HG03520 (cell line): ENCODE results near the gene TECPR1.

Experiments used
- ATAC-seq: cut with Tn5 transposase; IDR thresholded peaks from one replicate; pipeline ENCODE4 v1.9.1; 2021; ENCODE audit warnings: mild to moderate bottlenecking, moderate library complexity; ENCODE audit not compliant: unreplicated experiment

Gene TECPR1

GRCh38 chr7:98230746-98231471 is 21.1 kb downstream of the TECPR1 start:
- ATAC-seq, result no peak

DNA sequence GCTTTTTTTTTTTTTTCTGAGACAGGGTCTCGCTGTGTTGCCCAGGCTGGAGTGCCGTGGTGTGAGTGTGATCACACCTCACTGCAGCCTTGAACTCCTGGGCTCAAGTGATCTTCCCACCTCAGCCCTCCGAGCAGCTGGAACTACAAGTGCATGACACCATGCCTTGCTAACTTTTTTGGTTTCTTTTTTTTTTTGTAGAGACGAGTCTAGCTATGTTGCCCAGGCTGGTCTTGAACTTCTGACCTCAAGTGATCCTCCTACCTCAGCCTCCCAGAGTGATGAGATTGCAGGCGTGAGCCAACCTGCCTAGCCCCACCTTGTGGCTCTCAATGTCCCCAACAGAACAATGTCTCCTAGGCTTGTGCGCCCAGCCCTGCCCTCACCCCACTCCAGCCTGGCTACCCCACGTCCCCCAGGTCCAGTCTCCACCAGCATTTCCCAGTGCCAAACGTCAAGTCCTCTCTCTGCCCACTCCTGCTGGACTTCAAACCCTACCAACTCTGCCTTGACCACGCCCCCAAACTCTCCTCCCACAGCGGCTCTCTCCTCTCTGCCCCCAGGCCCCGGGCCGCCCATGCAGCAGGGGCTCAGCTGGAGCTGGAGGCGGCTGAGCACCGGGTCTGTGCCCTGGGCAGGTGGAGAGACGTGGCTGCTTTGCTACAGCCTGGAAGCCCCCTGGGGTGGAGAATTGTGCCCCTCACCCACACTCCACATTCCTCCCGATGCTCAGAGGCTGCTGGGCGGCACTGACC is 21.9 kb downstream of the TECPR1 start:
- no peak for ATAC-seq

- ATAC-seq, result no peak
These were observed 22.6 kb downstream of the TECPR1 start for GRCh38 chr7:98229441-98229840.

GRCh38 chr7:98228801-98229200 is 23.2 kb downstream of the TECPR1 start:
- ATAC-seq, result no peak

DNA sequence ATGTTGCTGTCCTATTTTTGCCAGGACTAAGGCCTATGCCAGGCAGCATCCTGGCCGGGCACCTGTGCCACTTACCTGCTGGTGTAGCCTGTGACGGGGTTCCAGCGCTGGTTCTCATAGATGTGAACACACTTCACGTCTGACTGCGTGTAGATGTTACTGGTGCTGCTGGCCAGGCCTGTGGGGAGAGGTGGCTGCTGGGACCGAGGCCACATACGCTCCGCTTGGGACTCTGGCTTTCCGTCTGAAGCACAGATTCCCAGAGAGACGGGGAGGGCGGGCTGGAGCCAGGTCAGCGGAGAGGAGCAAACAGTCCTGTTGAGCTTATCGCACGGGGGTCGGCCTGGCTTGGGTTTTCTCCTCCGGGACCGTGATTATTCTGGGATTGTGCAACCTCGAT is 24.1 kb downstream of the TECPR1 start:
- ATAC-seq, result no peak

DNA sequence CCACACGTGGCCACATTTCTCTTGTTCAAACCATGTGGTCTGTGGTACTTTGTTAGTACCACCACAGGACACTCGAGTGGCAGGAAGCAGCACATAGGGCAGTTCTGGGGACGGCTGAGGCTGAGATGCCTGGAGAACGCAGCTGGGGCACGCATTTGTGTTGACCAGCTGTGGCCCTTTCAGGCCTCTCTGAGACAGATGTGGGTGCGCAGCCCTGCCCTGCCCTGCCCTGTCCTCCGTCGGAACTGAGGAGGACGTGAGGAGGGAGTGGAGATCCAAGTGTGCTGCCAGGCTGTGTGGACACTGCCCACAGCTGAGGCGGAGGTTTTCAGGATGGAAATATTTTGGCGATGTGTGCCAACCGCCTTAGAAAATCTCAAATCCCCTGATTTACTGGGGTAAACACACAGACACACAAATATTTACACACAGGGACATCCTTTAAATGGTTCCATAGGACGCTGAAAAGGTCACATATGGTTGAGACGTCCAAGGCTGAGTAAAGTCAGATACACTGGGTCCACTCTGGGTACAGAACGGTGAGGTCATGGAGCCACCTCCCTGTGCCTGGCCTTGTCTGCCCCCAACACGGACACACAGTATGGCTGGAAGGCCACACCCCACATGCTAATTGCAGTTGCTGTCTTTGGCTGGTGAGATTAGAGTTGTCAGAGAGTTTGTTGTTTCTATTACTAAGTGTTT is 26.0 kb downstream of the TECPR1 start:
- ATAC-seq, result no peak

- ATAC-seq, result no peak
These were observed 27.3 kb downstream of the TECPR1 start for GRCh38 chr7:98224701-98225181.

- ATAC-seq, result no peak
These were observed 27.9 kb downstream of the TECPR1 start for GRCh38 chr7:98223898-98224700.

- ATAC-seq, result no peak
These were observed 28.6 kb downstream of the TECPR1 start for GRCh38 chr7:98223351-98223897.

DNA sequence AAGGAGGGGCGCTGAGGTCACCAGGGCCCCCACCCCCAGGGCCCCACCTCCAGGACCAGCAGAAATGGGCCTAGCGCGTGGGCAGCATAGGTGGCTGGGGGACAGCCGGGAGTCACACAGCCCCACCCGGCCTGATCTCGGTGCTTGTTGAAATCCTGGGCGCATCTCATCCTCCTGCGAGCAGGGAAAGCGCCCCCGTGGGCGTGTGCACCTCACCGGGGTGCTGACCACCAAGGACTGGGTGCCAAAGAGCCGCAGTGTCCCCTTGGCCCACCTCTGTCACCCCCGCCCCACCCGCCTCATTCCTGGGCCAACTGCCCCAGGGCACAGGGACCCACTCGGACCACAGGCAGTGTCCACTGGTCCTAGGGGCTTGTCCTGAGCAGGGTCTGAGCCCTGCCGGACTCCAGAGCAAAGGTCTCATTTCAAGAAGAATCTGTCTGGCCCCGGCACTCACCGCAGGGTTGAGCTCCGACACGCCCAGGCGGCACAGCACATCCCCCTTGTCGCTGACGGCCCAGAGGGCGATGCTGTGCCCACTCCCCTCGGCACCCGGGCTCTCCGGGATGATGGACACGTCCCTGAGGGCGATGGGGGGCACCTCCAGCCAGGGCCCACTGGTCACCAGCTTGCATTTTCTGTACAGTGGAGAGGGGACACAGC is 29.4 kb downstream of the TECPR1 start:
- no peak for ATAC-seq

DNA sequence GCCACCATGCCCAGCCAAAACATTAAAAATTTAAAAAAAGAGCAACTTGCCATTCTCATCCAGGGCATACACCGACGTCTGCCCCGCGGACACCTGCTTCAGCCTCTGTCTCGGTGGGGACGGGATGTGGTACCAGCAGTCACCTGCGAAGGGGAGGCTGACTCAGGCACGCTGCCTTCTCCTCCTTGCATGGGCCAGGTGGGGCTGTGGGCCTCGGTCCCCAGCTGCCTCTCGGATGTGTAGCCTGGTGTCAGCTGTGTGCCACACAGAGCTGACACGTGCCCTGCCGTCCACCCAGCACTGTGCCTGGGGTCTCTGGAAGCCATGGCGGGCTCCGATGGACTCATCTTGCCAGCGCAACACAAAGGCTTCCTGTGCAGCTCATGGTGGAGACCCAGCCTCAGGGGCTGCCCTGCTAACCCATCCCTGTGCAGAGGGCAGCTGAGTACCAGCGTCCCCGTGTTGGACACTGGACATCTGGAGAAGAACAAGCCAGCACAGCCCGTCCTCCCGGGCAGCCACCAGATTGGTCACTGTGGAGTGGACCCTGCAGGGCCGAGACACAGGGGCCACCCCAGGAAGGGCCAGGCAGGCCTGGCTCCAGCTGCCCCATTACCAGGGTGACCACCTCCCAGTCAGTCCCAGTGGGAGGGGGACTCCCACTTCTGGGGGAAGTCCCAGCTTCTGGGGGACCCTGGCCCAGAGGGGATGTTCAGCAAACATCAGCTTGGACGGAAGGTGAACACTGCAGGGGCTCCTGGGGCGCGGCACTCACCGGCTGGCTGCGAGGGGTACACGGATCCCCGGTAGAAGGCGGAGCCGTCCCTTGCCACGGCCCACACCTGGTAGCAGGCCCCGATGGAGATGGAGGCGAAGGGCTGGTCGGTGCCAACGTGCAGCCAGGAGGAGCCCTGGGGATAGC is 30.2 kb downstream of the TECPR1 start:
- no peak for ATAC-seq

GRCh38 chr7:98219382-98219781 is 32.6 kb downstream of the TECPR1 start:
- peak; percentile 39 for ATAC-seq

DNA sequence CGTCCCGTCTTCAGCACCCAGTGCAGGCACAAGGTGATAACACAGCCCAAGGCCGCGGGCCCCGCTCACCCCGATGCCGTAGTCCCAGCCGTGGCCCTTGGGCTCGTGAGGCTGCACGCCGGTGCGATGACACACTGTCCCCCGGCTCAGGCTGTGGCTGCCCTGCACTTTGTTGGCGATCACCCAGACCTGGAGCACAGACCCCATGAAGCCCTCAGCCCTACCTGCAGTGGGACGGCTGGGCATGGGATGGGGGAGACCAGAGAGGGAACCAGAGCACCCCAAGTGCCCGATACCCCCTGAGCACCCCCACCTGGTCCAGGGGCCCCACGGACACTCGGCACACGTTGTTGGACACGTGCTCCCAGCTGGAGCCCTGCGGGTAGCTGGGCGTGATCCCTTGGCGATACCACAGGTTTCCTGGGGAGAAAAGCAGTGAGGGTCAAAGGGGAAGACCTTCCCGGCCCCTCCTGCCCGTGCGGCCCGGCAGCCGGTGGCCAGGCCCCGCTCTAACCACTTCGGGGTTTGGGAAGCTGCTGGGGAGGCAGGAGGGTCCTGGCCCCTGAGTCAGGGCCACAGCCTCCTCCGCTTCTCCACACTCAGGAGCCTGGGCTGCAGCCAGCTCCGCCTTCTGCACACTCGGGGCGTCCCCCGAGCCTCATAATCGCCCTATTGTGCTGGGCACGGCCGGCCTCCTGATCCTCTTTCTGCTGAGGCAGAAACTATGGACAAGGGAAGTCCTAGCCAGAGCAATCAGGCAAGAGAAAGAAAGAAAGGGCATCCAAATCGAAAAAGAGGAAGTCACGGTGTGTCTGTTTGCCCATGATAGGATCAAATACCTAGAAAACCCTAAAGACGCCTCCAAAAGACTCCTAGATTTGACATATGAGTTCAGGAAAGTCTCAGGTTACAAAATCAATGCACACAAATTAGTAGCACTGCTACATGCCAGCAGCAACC is 34.1 kb downstream of the TECPR1 start:
- ATAC-seq, result no peak

DNA sequence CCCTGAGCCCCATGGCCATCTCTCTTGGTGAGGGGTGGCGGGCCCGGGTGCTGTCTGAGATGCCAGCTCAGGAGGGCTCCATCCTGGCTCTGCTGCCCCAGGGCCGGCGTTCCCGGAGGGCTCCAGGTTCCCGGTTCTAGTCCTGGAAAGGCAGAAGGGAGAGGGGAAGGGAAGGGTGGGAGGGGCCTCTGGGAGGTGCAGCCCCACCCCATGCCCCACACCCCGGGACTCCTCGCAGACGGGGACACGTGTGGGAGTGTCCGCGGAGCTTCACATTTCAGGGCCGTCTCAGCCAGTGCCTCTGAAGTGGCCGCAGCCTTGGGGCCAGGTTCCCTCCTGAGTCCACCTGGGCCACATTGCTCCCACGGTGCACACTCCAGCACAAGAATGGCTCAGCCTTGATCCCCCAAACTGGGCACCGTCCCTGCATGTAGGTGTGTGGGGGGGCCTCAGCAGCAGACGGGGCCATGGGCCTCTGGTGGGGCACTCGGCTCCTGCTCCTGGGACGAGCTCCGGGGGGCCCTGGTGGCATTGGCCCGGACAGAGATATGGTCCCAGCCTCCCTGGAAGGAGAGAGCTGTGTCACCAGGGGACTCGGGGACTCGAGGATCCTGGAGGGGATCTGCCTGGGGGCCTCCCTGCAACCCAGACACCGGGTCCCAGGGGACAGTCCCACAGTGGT is 35.0 kb downstream of the TECPR1 start:
- ATAC-seq, result no peak

DNA sequence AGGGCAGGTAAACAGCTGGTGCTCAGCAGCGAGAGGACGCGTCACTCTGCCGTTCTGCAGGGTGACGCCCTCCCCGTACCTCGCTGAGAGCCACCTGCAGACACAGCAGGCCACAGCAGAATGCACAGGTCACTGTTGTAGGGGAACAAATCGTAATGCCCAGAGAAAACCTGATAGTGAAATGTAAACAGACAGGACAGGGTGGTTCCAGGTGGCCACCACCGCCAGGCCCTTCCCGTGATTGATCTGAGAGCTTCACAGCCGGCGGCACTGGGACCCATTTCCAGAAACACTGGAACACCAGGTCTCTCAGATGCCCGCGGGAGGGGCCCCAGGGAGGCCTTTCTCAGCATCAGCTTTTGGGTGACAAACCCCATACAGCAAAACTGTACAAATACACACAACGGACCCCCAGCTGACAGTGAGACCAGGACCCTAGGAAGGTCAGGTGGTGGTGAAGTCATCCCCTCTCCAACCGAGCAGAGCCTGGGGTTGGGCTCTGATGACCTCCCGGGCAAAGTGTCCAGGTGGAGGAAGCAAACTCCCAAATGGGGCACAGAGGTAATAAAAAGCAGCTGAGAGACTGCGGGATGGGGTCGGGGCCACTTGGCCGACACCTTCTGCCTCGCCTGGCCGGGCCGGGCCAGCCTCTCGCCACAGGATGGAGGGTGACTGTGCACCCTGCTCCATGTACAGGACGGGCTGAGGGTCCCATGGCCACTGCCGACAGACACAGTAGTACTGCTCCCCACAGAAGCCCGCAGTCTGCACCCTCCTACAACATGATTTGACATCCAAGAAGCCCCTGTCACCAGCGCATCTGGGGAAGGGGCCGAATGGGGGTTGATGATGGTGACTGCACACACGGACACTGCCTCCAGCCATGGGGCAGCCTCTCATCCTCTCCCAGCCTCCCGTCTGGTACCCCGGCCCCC is 36.2 kb downstream of the TECPR1 start:
- ATAC-seq, result no peak

GRCh38 chr7:98214811-98215321 is 37.2 kb downstream of the TECPR1 start:
- ATAC-seq, result no peak
